CD14-positive monocyte (primary cell): ENCODE measurements around the gene EPHA10. TPM values are rescaled to one million over a fixed set of nuclear protein-coding genes. Genes with fewer than 3 reads are reported as not detected.

ENCODE experiments used
- DNase-seq, 3 donors: peaks; one replicate each; pipeline ENCODE4 v3.0.0-alpha.2; 2011 to 2022
- H2AFZ ChIP-seq: 2 replicates; pipeline ENCODE4 v1.6.0; 2012; ENCODE audit warnings: mild to moderate bottlenecking, low read depth, low read length, inconsistent platforms; ENCODE audit not compliant: insufficient read depth, poor library complexity, severe bottlenecking
- H3K27ac ChIP-seq, 2 donors: 1 replicate in 1 of 2; 2 replicates in 1 of 2; pipeline ENCODE4 v1.5.1; 2012 to 2013; ENCODE audit warnings: low read length in 2 of 2, control low read depth in 1 of 2, inconsistent platforms in 1 of 2, low read depth in 1 of 2, mild to moderate bottlenecking in 1 of 2
- H3K27me3 ChIP-seq, 2 donors: one replicate each; pipeline versions ENCODE4 v1.6.0 to v1.6.1; 2011 to 2013; ENCODE audit warnings: low read length in 2 of 2; ENCODE audit not compliant: control insufficient read depth in 2 of 2, insufficient read depth in 2 of 2
- H3K36me3 ChIP-seq, 2 donors: replicated peaks in 1 of 2; 1 replicate in 1 of 2; 2 replicates in 1 of 2; pipeline versions ENCODE4 v1.5.1 to v1.6.1; 2012 to 2013; ENCODE audit warnings: low read length in 2 of 2, control low read depth in 1 of 2, inconsistent platforms in 1 of 2, mild to moderate bottlenecking in 1 of 2; ENCODE audit not compliant: insufficient read depth in 2 of 2, control insufficient read depth in 1 of 2
- H3K4me1 ChIP-seq, 2 donors: 1 replicate in 1 of 2; 2 replicates in 1 of 2; pipeline versions ENCODE4 v1.5.1 to v1.6.1; 2012 to 2013; ENCODE audit warnings: low read length in 2 of 2, control low read depth in 1 of 2, inconsistent platforms in 1 of 2, mild to moderate bottlenecking in 1 of 2, moderate library complexity in 1 of 2; ENCODE audit not compliant: insufficient read depth in 2 of 2, control insufficient read depth in 1 of 2
- H3K4me2 ChIP-seq: replicated peaks from 2 replicates; pipeline ENCODE3; 2012; ENCODE audit warnings: low read length, moderate library complexity, mild to moderate bottlenecking; ENCODE audit not compliant: poor library complexity, severe bottlenecking; ENCODE audit errors: extremely low read depth
- H3K4me3 ChIP-seq, 3 experiments: fragments of 200-600 bp in 1 of 3; sonication (generic) in 1 of 3; replicated peaks in 1 of 3; 1 replicate in 2 of 3; 2 replicates in 1 of 3; pipeline ENCODE4 v1.5.1; 2011 to 2013; ENCODE audit warnings: low read length in 3 of 3, mild to moderate bottlenecking in 3 of 3, control low read depth in 2 of 3, low read depth in 2 of 3, inconsistent platforms in 1 of 3, moderate library complexity in 1 of 3
- H3K79me2 ChIP-seq: 2 replicates; pipeline ENCODE4 v1.6.0; 2012; ENCODE audit warnings: mild to moderate bottlenecking, control low read depth, inconsistent platforms, low read length, moderate library complexity; ENCODE audit not compliant: insufficient read depth
- H3K9ac ChIP-seq: 2 replicates; pipeline ENCODE4 v1.6.0; 2017; ENCODE audit warnings: low read length, mild to moderate bottlenecking; ENCODE audit not compliant: insufficient read depth, poor library complexity, severe bottlenecking
- H3K9me3 ChIP-seq, 2 donors: replicated peaks in 1 of 2; 1 replicate in 1 of 2; 2 replicates in 1 of 2; pipeline versions ENCODE4 v1.5.1 to v1.6.1; 2012 to 2013; ENCODE audit warnings: low read length in 2 of 2, control low read depth in 1 of 2; ENCODE audit not compliant: control insufficient read depth in 1 of 2, insufficient read depth in 1 of 2
- H4K20me1 ChIP-seq: 2 replicates; pipeline ENCODE4 v1.6.0; 2012; ENCODE audit warnings: mild to moderate bottlenecking, low read length, control low read depth, moderate library complexity; ENCODE audit not compliant: insufficient read depth
- H3K27ac Mint-ChIP-seq, 7 donors: one replicate each; pipeline ENCODE4 v1.8.0; 2020; ENCODE audit warnings: mild to moderate bottlenecking in 7 of 7, mixed read lengths in 7 of 7, moderate library complexity in 6 of 7, inconsistent platforms in 2 of 7
- H3K27me3 Mint-ChIP-seq, 3 donors: one replicate each; pipeline ENCODE4 v1.8.0; 2021 to 2022; ENCODE audit warnings: low read depth in 3 of 3, mild to moderate bottlenecking in 3 of 3, mixed read lengths in 3 of 3, moderate library complexity in 3 of 3, inconsistent platforms in 1 of 3
- H3K36me3 Mint-ChIP-seq, 2 donors: one replicate each; pipeline ENCODE4 v1.8.0; 2020; ENCODE audit warnings: mixed read lengths in 2 of 2, inconsistent platforms in 1 of 2, mild to moderate bottlenecking in 1 of 2
- H3K4me1 Mint-ChIP-seq: one replicate; pipeline ENCODE4 v1.8.0; 2020; ENCODE audit warnings: mild to moderate bottlenecking, mixed read lengths
- H3K4me3 Mint-ChIP-seq, 2 donors: one replicate each; pipeline ENCODE4 v1.8.0; 2020; ENCODE audit warnings: mild to moderate bottlenecking in 2 of 2, mixed read lengths in 2 of 2, moderate library complexity in 1 of 2
- H3K9me3 Mint-ChIP-seq, 7 donors: one replicate each; pipeline ENCODE4 v1.8.0; 2020 to 2022; ENCODE audit warnings: mixed read lengths in 7 of 7, mild to moderate bottlenecking in 6 of 7, moderate library complexity in 6 of 7, inconsistent platforms in 2 of 7
- whole genome bisulfite sequencing: methylation state at CpG from one replicate; pipeline ENCODE4 v1.1.5; 2013; ENCODE audit warnings: missing lambda C conversion rate; ENCODE audit not compliant: insufficient coverage; 5-methylcytosine and 5-hydroxymethylcytosine counted together
- intact Hi-C, 2 donors: fragments of 100-400 bp; cut with micrococcal nuclease; formaldehyde crosslinking; loops; one replicate each; pipeline versions ENCODE4 v1.15.0 to v1.15.1; 2023
- polyA plus RNA-seq, 3 donors: library from polyadenylated mRNA; depleted of rRNA in 1 of 3; unstranded in 2 of 3; stranded (reverse) in 1 of 3; fragments of 300-500 nt in 2 of 3; fragments of >200 nt in 1 of 3; fragmentation: Illumina TruSeq in 2 of 3; gene quantifications; 1 replicate in 2 of 3; 2 replicates in 1 of 3; pipeline ENCODE4 v1.2.3, GENCODE V29; 2012 to 2021
- TF ChIP-seq, protein P1 (sequence below): fragments of 200-600 bp; IDR thresholded peaks from one replicate; pipeline ENCODE4 v1.8.0; 2022; ENCODE audit warnings: antibody characterized with exemption, mild to moderate bottlenecking

The EPHA10 gene
- polyA plus RNA-seq, 3 donors: not detected

DNA sequence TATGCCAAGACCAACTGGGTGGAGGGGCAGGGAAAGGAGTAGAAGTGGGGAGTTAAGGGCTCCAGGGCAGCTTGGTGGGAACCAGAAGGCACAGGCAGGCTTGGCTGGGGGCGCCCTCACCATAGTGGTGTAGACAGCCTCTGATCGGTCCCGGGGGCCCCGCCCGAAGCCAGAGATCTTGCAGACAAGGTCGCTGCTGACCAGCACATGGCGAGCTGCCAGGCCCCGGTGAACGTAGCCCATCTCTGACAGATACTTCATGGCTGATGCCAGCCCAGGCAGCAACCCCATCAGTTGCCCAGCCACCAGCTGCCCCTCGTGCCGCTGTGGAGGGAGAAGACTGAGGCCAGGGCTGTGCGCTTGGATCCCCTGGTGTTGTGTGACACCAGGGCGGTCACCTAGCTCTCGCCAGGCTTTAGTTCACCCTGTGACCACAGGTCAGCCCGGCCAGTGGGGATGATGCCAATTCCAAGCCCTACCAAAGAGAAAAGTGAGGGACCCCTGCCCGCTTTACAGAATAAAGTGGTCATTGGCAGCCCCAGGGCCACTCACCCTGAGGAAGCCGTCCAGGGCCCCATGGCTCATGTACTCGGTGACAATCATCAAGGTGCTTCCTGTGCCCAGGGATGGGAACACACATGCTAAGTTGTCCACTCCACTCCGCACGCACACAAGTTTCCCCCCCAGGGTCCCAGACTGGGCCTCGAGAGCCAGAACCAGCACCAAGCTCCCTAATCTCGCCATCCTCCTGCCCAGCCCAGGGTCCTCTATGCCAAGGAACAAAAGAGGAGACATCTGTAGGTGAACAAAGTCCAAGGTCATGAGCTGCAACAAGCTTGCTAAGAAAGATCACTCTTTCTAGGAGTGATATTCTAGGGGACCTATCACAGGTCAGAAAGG, 44.4 kb downstream of the EPHA10 start:
- peaks cover 6 to 15% (median 10%) of the 10 kb centered on the region in 3 donors for H3K27me3 Mint-ChIP-seq
- H3K36me3 ChIP-seq: no peaks in the 10 kb centered on the region
- H3K36me3 Mint-ChIP-seq: no peaks in the 10 kb centered on the region
- H3K4me3 ChIP-seq: no peak overlapping the region
- H3K27me3 ChIP-seq: no peaks in the 10 kb centered on the region
- DNase-seq: no peak
- intact Hi-C loops: no loop called here
- TF ChIP-seq, protein P1, sequence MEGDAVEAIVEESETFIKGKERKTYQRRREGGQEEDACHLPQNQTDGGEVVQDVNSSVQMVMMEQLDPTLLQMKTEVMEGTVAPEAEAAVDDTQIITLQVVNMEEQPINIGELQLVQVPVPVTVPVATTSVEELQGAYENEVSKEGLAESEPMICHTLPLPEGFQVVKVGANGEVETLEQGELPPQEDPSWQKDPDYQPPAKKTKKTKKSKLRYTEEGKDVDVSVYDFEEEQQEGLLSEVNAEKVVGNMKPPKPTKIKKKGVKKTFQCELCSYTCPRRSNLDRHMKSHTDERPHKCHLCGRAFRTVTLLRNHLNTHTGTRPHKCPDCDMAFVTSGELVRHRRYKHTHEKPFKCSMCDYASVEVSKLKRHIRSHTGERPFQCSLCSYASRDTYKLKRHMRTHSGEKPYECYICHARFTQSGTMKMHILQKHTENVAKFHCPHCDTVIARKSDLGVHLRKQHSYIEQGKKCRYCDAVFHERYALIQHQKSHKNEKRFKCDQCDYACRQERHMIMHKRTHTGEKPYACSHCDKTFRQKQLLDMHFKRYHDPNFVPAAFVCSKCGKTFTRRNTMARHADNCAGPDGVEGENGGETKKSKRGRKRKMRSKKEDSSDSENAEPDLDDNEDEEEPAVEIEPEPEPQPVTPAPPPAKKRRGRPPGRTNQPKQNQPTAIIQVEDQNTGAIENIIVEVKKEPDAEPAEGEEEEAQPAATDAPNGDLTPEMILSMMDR: no peak
- no peaks in the 10 kb centered on the region for H3K9me3 ChIP-seq
- H3K9me3 Mint-ChIP-seq: no peaks in the 10 kb centered on the region
- no peaks in the 10 kb centered on the region for H4K20me1 ChIP-seq
- H3K27ac Mint-ChIP-seq: peak overlapping the region in 1 of 7 donors; percentile 35
- H3K79me2 ChIP-seq: no peaks in the 10 kb centered on the region
- H3K4me3 Mint-ChIP-seq: no peak overlapping the region
- 85% methylated on average over 18 of the region's 22 CpGs for WGBS
- no peak overlapping the region for H3K4me2 ChIP-seq
- H3K27ac ChIP-seq: no peak overlapping the region
- no peak overlapping the region for H2AFZ ChIP-seq
- H3K9ac ChIP-seq: no peak overlapping the region
- no peaks in the 10 kb centered on the region for H3K4me1 ChIP-seq
- H3K4me1 Mint-ChIP-seq: no peaks in the 10 kb centered on the region

GRCh38 chr1:37719572-37720195, 45.2 kb downstream of the EPHA10 start:
- Histone ChIP-seq H3K4me1 (no peaks in the 10 kb centered on the region), H2AFZ (no peak overlapping the region), H3K27ac (no peak overlapping the region), H3K79me2 (no peaks in the 10 kb centered on the region), H3K4me2 (no peak overlapping the region), H3K9me3 (no peaks in the 10 kb centered on the region), H3K4me3 (no peak overlapping the region), H4K20me1 (no peaks in the 10 kb centered on the region), H3K9ac (no peak overlapping the region), H3K36me3 (no peaks in the 10 kb centered on the region), H3K27me3 (no peaks in the 10 kb centered on the region)
- Mint-ChIP-seq H3K36me3 (no peaks in the 10 kb centered on the region), H3K27ac (peak overlapping the region in 1 of 7 donors; percentile 35), H3K4me1 (no peaks in the 10 kb centered on the region), H3K4me3 (no peak overlapping the region), H3K9me3 (no peaks in the 10 kb centered on the region), H3K27me3 (peaks cover 3 to 13% (median 10%) of the 10 kb centered on the region in 3 donors)
- 91% methylated on average over 8 of the region's 13 CpGs for WGBS
- intact Hi-C loops: no loop called here
- DNase-seq: no peak
- TF ChIP-seq, protein P1: no peak
